Esophagus (tissue), 2 donors: ENCODE data around the gene LRRC34. TPM values are rescaled to one million over a fixed set of nuclear protein-coding genes. Genes with fewer than 3 reads are reported as not detected.

Source experiments
- H3K27ac ChIP-seq, 2 donors: one replicate each; pipeline ENCODE4 v1.5.1; 2013; ENCODE audit warnings: low read depth in 2 of 2, mild to moderate bottlenecking in 2 of 2, inconsistent platforms in 1 of 2, low read length in 1 of 2, moderate library complexity in 1 of 2
- H3K27me3 ChIP-seq, 2 donors: one replicate each; pipeline ENCODE4 v1.6.1; 2013; ENCODE audit warnings: low read length in 2 of 2, control low read depth in 1 of 2, mild to moderate bottlenecking in 1 of 2; ENCODE audit not compliant: insufficient read depth in 2 of 2, control insufficient read depth in 1 of 2
- H3K36me3 ChIP-seq, 2 donors: one replicate each; pipeline ENCODE4 v1.6.1; 2013; ENCODE audit warnings: low read length in 1 of 2; ENCODE audit not compliant: control insufficient read depth in 2 of 2, insufficient read depth in 2 of 2
- H3K4me1 ChIP-seq, 2 donors: one replicate each; pipeline ENCODE4 v1.6.1; 2013; ENCODE audit warnings: low read length in 1 of 2; ENCODE audit not compliant: control insufficient read depth in 2 of 2, insufficient read depth in 2 of 2
- H3K4me3 ChIP-seq, 2 donors: one replicate each; pipeline ENCODE4 v1.5.1; 2013; ENCODE audit warnings: low read length in 2 of 2, mild to moderate bottlenecking in 2 of 2, low read depth in 1 of 2, moderate library complexity in 1 of 2
- H3K9me3 ChIP-seq, 2 donors: one replicate each; pipeline ENCODE4 v1.6.1; 2013; ENCODE audit warnings: mild to moderate bottlenecking in 2 of 2, low read depth in 1 of 2, low read length in 1 of 2, moderate library complexity in 1 of 2; ENCODE audit not compliant: control insufficient read depth in 2 of 2, insufficient read depth in 1 of 2
- WGBS, 2 donors: extraction: QIAGEN DNeasy Blood & Tissue Kit; methylation state at CpG; one replicate each; pipeline ENCODE4 v1.1.7; 2013; 5-methylcytosine and 5-hydroxymethylcytosine counted together
- polyA plus RNA-seq, 2 donors: library from polyadenylated mRNA; stranded (reverse); fragments of 200-250 nt; gene quantifications; one replicate each; pipeline ENCODE4 v1.2.3, GENCODE V29; 2013
- donor health status: healthy with polysubstance abuse.
- donor health status: Bipolar disorder and iron deficiency.

Gene LRRC34
- polyA plus RNA-seq, 2 donors: 0.20 to 0.27 TPM

DNA sequence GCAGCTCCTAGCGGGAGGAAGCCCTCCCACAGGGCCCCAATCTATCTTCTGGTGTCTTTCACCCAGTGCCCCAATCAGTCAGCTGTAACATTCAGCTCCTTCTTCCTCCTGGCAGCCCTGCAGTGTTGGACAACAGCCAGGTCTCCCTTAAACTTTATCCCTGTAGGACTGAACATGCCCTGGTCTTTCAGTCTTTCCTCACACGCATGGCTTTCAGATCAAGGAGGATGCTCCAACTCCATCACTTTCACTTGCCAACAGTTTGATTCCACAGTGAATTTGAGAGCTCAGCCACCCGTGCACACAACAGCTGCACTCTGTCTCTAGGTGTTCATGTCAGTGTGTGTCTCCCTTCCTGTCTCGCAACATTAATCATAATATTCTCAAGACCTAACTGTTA lies 28.5 kb upstream of the LRRC34 start:
- Histone ChIP-seq H3K27ac (no peak overlapping the region), H3K27me3 (peaks cover 0 to 3% of the 10 kb centered on the region in 2 donors), H3K4me3 (no peak overlapping the region), H3K9me3 (no peaks in the 10 kb centered on the region), H3K4me1 (no peaks in the 10 kb centered on the region), H3K36me3 (no peaks in the 10 kb centered on the region)
- WGBS, 2 donors: 45 to 52% methylated on average over 4 of the region's 4 CpGs

DNA sequence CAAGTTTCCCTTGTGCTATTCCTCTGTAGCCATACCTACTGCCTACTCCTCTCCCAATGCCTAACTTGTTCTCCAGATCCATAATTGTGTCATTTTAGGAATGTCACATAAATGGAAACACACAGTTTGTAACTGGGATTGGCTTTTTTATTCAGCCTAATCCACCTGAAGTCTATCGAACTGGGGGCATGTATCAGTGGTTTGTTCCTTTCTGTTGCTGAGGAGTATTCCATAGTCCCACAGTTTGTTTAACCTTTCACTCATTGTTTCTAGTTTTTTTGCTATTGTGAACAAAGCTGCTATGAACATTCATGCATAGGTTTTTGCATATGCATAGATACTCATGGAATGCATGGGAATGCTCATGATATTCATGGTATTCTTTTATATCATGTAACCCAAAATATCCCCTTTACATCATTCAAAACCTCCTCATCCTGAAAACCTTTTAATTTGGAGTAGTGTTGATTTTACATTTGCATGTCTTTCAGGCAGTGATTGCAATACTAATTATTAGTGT lies 25.9 kb upstream of the LRRC34 start:
- H3K4me3 ChIP-seq: no peak overlapping the region
- H3K9me3 ChIP-seq: no peaks in the 10 kb centered on the region
- peaks cover 0 to 3% of the 10 kb centered on the region in 2 donors for H3K27me3 ChIP-seq
- H3K27ac ChIP-seq: no peak overlapping the region
- 83 to 89% methylated on average over 1 of the region's 1 CpG for WGBS, 2 donors
- no peaks in the 10 kb centered on the region for H3K36me3 ChIP-seq
- no peaks in the 10 kb centered on the region for H3K4me1 ChIP-seq

DNA sequence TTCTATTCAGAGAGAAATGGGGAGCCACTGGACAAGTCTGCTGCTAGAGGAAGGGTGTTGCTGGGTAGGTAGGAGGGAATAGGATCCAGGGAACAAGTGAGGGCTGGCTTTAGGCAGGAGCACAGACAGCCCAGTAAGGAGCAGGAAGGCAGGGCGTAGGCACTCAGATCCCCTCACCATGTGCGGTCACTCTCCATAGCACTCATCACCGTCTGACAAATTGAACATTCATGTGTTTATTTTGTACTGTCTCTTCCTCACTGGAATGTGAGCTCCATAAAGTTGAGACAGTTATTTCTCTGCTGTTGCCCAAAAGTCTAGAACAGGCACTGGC lies 24.2 kb upstream of the LRRC34 start:
- Histone ChIP-seq H3K27ac (no peak overlapping the region), H3K4me3 (no peak overlapping the region), H3K4me1 (no peaks in the 10 kb centered on the region), H3K9me3 (no peaks in the 10 kb centered on the region), H3K27me3 (peaks cover 0 to 3% of the 10 kb centered on the region in 2 donors), H3K36me3 (no peaks in the 10 kb centered on the region)
- 87 to 92% methylated on average over 3 of the region's 3 CpGs for WGBS, 2 donors

DNA sequence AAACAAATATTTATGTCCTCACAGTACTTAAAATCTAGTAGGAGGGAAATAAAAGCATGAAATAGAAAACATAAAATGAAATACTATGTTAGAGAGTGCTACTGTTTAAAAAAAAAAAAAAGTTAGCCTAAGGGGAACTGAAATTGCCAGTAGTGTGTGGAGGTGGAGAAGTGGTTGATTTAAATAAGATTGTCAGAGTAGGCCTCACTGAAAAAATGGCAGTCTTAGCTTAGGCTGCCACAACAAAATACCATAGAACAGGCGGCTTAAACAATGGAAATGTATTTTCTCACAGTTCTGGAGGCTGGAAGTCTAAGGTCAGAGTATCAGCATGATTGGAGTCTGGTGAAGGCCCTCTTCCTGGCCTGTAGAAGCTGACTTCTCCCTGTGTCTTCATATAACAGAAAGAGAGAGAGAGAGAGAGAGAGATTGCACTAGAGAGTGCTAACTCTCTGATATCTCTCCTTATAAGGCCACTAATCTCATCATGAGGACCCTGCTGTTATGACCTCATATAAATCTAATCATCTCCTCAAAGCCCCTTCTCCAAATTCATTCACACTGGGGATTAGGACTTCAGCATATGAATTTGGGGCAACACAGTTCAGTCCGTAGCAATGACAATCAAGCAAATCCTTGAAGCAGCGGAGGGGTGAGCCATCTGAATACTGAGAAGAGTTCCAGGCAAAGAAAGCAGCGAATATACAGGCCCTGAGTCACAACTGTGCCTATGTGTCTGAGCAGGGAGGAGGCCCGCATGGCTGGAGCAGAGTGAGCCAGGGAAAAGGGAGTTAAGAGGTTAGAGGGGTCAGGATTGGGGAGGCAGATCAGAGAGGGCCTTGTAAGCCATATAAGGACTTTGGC lies 23.6 kb upstream of the LRRC34 start:
- Histone ChIP-seq H3K9me3 (no peaks in the 10 kb centered on the region), H3K36me3 (no peaks in the 10 kb centered on the region), H3K4me3 (no peak overlapping the region), H3K27ac (no peak overlapping the region), H3K27me3 (peaks cover 0 to 3% of the 10 kb centered on the region in 2 donors), H3K4me1 (no peaks in the 10 kb centered on the region)
- WGBS, 2 donors: 82 to 86% methylated on average over 5 of the region's 5 CpGs

DNA sequence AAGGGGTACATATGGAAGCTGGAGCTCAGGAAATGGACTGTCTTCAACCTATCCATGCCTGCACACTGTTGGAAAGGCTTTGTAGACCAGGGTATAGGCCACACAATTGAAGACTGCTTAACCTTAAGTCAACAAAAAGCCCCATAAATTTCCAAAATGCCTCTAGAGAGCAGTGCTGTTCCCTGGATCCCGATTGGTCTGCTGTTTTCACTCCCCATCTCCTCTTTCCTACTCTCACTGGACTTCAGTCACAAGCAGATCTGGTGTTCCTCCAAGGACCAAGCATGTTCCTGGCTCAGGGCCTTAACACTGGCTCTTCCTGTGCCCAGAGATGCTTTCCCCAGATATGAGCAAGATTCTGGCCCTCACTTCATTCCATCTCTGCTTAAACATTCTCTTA lies 22.8 kb upstream of the LRRC34 start:
- H3K27ac ChIP-seq: no peak overlapping the region
- 75 to 78% methylated on average over 1 of the region's 1 CpG for WGBS, 2 donors
- H3K9me3 ChIP-seq: no peaks in the 10 kb centered on the region
- H3K36me3 ChIP-seq: no peaks in the 10 kb centered on the region
- no peaks in the 10 kb centered on the region for H3K4me1 ChIP-seq
- peaks cover 0 to 3% of the 10 kb centered on the region in 2 donors for H3K27me3 ChIP-seq
- H3K4me3 ChIP-seq: no peak overlapping the region

DNA sequence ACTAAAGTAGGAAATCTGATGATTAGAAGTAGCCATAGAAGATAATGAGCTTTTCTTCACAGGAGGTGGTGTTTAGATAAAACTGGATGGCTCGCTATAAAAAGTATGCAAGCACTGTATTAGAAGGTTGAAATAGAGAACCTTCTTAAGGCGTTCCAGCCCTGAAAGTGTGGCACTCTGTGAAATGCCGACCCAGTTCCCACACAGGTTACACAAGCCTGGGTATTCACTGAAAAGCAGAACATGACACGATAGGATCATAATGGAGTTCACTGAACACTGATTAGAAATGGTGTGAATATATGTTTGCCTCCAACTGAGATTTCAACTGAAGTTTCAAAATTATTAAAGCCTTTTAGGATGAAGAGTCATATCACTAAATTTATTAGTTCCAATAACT lies 15.0 kb upstream of the LRRC34 start:
- no peaks in the 10 kb centered on the region for H3K9me3 ChIP-seq
- 85 to 89% methylated on average over 4 of the region's 4 CpGs for WGBS, 2 donors
- no peaks in the 10 kb centered on the region for H3K36me3 ChIP-seq
- no peaks in the 10 kb centered on the region for H3K27me3 ChIP-seq
- no peak overlapping the region for H3K4me3 ChIP-seq
- no peaks in the 10 kb centered on the region for H3K4me1 ChIP-seq
- no peak overlapping the region for H3K27ac ChIP-seq

DNA sequence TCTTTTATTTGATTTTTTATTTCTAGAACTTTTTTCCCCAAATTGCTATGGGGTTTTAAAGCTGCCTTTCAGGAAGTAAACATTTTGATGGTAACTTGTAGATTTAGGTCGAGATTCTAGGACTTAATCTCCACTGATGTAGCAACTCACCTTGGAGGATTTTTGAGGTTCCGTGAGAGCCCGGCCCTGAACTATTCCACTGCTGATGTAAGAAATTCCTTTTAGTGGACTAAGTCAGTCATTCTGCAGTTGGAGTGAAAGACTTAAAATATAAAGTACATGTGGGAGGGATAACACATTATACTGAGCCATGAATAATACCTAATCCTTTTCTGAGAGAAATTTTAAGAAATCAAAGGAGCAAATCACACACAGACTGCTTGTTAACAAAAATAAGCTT lies 12.6 kb upstream of the LRRC34 start:
- Histone ChIP-seq H3K27me3 (no peaks in the 10 kb centered on the region), H3K9me3 (no peaks in the 10 kb centered on the region), H3K4me3 (no peak overlapping the region), H3K4me1 (no peaks in the 10 kb centered on the region), H3K36me3 (no peaks in the 10 kb centered on the region), H3K27ac (no peak overlapping the region)
- 80 to 84% methylated on average over 3 of the region's 3 CpGs for WGBS, 2 donors

DNA sequence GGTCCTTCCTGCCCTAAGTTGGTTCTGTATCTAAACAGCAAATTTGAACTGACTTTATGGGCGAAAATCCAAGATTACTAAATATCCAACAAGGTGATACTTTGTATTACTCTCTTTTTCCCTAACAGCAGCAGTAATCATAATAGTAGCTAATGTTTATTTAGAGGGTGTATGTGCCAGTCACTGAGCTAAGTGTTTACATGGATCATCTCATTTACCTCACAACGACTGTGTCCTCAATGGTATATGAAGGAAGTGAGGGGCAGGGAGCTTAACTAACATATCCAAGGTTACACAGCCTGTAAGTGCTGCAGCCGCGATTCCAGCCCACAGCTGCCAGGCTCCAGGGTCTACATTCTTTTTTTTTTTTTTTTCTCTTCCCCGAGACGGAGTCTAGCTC lies 10.3 kb upstream of the LRRC34 start:
- H3K27ac ChIP-seq: no peak overlapping the region
- H3K36me3 ChIP-seq: no peaks in the 10 kb centered on the region
- no peaks in the 10 kb centered on the region for H3K27me3 ChIP-seq
- no peak overlapping the region for H3K4me3 ChIP-seq
- WGBS, 2 donors: 59 to 70% methylated on average over 6 of the region's 6 CpGs
- no peaks in the 10 kb centered on the region for H3K4me1 ChIP-seq
- H3K9me3 ChIP-seq: no peaks in the 10 kb centered on the region

DNA sequence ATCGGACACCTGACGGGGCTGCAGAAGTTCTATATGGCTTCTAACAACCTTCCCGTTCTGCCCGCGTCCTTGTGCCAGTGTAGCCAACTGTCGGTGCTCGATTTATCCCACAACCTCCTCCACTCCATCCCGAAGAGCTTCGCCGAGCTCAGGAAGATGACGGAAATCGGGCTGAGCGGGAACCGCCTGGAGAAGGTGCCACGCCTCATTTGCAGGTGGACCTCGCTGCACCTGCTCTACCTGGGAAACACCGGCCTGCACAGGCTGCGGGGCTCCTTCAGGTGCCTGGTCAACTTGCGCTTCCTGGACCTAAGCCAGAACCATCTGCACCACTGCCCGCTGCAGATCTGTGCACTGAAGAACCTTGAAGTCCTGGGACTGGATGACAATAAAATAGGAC lies 9.8 kb upstream of the LRRC34 start:
- H3K4me3 ChIP-seq: no peak overlapping the region
- no peaks in the 10 kb centered on the region for H3K9me3 ChIP-seq
- H3K27ac ChIP-seq: no peak overlapping the region
- peaks cover 0 to 2% of the 10 kb centered on the region in 2 donors for H3K27me3 ChIP-seq
- no peaks in the 10 kb centered on the region for H3K4me1 ChIP-seq
- no peaks in the 10 kb centered on the region for H3K36me3 ChIP-seq
- 93 to 95% methylated on average over 20 of the region's 20 CpGs for WGBS, 2 donors

DNA sequence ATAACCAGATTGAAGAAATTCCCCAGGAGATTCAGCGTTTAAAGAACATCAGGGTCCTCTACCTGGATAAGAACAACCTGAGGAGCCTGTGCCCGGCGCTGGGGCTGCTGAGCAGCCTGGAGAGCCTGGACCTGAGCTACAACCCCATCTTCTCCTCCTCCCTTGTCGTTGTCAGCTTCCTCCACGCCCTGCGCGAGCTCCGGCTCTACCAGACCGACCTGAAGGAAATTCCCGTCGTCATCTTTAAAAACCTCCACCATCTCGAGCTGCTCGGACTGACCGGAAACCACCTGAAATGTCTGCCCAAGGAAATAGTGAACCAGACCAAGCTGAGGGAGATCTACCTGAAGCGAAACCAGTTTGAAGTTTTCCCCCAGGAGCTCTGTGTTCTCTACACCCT lies 9.4 kb upstream of the LRRC34 start:
- H3K4me3 ChIP-seq: no peak overlapping the region
- no peaks in the 10 kb centered on the region for H3K9me3 ChIP-seq
- 93 to 94% methylated on average over 15 of the region's 15 CpGs for WGBS, 2 donors

More for the DNA sequence above, 9.4 kb upstream of the LRRC34 start:
- no peaks in the 10 kb centered on the region for H3K4me1 ChIP-seq
- H3K27me3 ChIP-seq: peaks cover 0 to 2% of the 10 kb centered on the region in 2 donors
- no peak overlapping the region for H3K27ac ChIP-seq
- no peaks in the 10 kb centered on the region for H3K36me3 ChIP-seq
